Muscle layer of colon (tissue), 2 donors: ENCODE results near the gene UACA.

Experiments
- H3K27ac ChIP-seq: one replicate; pipeline ENCODE4 v1.7.0; 2013; ENCODE audit warnings: low read depth, mild to moderate bottlenecking, low read length, moderate library complexity
- H3K27me3 ChIP-seq, 2 donors: one replicate each; pipeline ENCODE4 v1.7.0; 2013; ENCODE audit warnings: low read length in 2 of 2, mild to moderate bottlenecking in 2 of 2; ENCODE audit not compliant: insufficient read depth in 2 of 2, control insufficient read depth in 1 of 2
- H3K36me3 ChIP-seq: one replicate; pipeline ENCODE4 v1.7.0; 2013; ENCODE audit warnings: mild to moderate bottlenecking, low read length; ENCODE audit not compliant: insufficient read depth
- H3K4me1 ChIP-seq: one replicate; pipeline ENCODE4 v1.7.0; 2013; ENCODE audit warnings: mild to moderate bottlenecking, low read length; ENCODE audit not compliant: insufficient read depth
- H3K4me3 ChIP-seq, 2 donors: one replicate each; pipeline ENCODE4 v1.7.0; 2013; ENCODE audit warnings: low read length in 2 of 2, low read depth in 1 of 2, mild to moderate bottlenecking in 1 of 2, moderate library complexity in 1 of 2
- H3K9ac ChIP-seq: one replicate; pipeline ENCODE4 v1.7.0; 2013; ENCODE audit warnings: low read length
- H3K9me3 ChIP-seq: one replicate; pipeline ENCODE4 v1.7.0; 2013; ENCODE audit warnings: mild to moderate bottlenecking, low read length
- donor health status: abdominal sarcoma.
- donor health status: Adenocarcinoma of cecum.

UACA gene

DNA sequence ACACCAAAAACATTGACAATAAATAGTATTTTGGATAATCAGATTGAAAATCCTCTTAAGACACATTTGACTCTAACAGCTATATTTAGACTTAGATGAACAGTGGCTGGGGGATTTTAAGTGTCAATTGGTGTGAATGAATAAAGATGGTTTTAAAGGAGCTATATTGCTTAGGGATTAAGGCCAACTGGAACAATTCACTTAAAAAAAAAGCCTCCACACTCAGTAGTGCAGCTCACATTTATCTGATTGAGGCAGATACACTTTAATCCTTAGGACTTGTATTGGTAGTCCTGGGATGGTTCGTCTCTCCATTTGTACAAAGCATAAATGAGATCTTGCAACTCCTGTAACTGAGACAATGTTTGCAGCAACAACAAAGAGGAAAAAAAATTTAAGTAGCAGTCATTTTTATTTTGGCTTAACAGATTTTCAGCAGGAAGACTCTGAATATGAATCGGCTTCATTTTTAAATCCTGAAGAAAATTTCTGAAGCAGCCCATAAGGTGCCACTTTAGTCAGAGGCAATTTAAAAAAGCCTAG, 112.0 kb downstream of the UACA start:
- Histone ChIP-seq H3K4me3 (no peak overlapping the region), H3K27ac (no peak overlapping the region), H3K27me3 (no peaks in the 10 kb centered on the region), H3K4me1 (no peaks in the 10 kb centered on the region), H3K9ac (no peak overlapping the region), H3K9me3 (no peaks in the 10 kb centered on the region), H3K36me3 (no peaks in the 10 kb centered on the region)

DNA sequence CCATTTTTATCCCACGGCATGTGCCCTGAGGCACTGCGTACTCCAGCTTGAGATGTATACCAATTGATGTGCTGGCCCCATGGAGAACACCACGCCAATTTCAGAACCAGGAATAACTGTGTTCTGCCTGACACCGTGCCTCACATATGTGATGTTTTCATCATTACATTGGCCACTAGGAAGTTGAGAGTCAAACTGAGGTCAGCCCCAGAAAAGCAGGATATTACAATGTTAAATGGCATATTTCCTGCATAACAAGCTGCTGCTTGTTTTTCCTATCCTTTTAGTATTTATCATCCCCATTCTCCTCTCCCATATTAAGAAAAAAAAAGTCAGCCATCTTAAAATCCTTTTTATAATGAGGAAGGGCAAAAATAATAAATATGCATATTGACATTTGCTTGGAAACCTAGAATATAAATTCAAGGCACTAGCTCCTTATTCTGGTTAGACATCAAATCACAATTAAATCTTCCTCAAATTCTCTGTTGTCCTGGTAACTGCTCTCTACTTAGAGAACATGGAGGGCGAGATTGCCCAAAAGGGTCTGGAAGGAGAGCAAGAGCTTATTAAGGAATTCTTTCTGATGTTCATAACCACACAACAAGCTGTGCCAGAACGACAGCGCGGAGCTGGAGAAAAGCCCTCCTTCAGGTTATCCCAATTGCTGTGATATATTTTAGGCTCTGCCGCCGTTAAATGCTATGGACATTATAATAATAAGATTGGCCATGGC, 112.6 kb downstream of the UACA start:
- Histone ChIP-seq H3K4me3 (no peak overlapping the region), H3K9ac (no peak overlapping the region), H3K9me3 (no peaks in the 10 kb centered on the region), H3K27ac (no peak overlapping the region), H3K4me1 (no peaks in the 10 kb centered on the region), H3K36me3 (no peaks in the 10 kb centered on the region), H3K27me3 (no peaks in the 10 kb centered on the region)

GRCh38 chr15:70647396-70647795, 116.0 kb downstream of the UACA start:
- Histone ChIP-seq H3K27ac (no peak overlapping the region), H3K36me3 (no peaks in the 10 kb centered on the region), H3K4me1 (no peaks in the 10 kb centered on the region), H3K4me3 (no peak overlapping the region), H3K9me3 (no peaks in the 10 kb centered on the region), H3K27me3 (no peaks in the 10 kb centered on the region), H3K9ac (no peak overlapping the region)

GRCh38 chr15:70646169-70646568, 117.2 kb downstream of the UACA start:
- H3K27ac ChIP-seq = no peak overlapping the region
- no peaks in the 10 kb centered on the region for H3K9me3 ChIP-seq
- no peaks in the 10 kb centered on the region for H3K4me1 ChIP-seq
- H3K36me3 ChIP-seq = no peaks in the 10 kb centered on the region
- H3K4me3 ChIP-seq = no peak overlapping the region
- H3K9ac ChIP-seq = no peak overlapping the region
- no peaks in the 10 kb centered on the region for H3K27me3 ChIP-seq

GRCh38 chr15:70643783-70644125, 119.6 kb downstream of the UACA start:
- Histone ChIP-seq H3K9ac (no peak overlapping the region), H3K4me3 (no peak overlapping the region), H3K27me3 (no peaks in the 10 kb centered on the region), H3K4me1 (no peaks in the 10 kb centered on the region), H3K9me3 (no peaks in the 10 kb centered on the region), H3K27ac (no peak overlapping the region), H3K36me3 (no peaks in the 10 kb centered on the region)

DNA sequence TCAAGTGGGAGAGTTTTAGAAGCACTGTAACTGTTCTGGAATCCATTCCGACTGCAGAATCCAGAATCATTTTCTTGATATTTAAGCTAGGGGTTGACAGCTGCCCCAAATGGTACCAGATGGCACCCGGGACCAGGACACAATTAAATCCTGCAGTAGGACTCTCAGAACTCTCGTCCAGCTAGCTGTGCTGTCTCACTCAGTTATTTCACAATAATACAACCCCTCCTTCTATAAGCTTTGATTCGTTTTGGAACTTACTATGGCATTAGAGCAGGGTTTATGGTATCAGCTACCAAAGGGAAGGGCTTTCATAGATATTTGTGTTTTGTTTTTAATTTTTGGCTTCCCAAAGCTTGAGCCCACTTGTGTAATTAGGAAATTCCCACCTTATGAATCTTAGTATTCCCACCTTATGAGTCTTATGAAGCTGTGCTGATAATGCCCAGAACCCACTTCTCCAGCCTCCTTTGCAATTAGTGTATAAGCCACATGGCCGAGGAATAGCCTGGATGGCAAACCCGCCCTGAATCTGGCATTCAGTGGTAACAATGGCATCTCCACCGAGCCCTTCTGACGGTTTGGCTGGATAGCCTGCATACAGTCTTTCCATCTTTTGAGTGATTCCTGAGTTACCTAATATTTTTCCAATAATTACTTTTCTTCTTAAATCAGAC, 120.1 kb downstream of the UACA start:
- H3K27me3 ChIP-seq = no peaks in the 10 kb centered on the region
- H3K36me3 ChIP-seq = no peaks in the 10 kb centered on the region
- no peak overlapping the region for H3K4me3 ChIP-seq
- no peaks in the 10 kb centered on the region for H3K4me1 ChIP-seq
- H3K9me3 ChIP-seq = no peaks in the 10 kb centered on the region
- H3K27ac ChIP-seq = no peak overlapping the region
- no peak overlapping the region for H3K9ac ChIP-seq

DNA sequence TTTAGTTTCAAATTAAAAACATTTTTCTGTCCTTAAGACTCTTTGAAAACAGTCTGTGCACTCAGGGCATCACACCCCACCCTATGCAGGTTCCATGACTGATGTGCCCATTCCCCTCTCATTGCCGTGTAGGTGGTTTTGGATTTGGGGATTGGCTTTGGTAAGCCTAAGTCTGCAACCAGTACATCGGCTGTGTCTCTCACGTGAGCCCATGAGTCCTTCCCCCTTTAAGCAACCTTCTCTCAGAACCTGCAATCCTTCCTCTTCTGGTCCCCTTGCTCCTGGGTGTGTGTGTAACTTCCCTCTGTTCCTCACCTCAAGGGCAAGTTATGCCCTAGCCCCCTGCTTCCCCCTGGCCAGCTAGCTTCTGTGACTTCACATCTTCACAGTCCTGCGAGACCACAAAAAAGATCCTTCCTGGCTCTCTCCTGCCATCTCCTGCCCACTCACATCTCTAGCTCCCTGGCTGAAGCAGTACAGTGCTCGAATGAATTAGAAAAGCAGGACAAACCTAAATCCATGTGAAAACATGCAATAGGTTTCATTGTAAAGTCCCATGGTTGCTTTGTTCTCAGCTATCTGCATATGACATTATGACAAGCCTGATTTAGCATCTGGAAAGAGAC, 126.7 kb downstream of the UACA start:
- Histone ChIP-seq H3K4me1 (no peaks in the 10 kb centered on the region), H3K27me3 (no peaks in the 10 kb centered on the region), H3K4me3 (no peak overlapping the region), H3K27ac (no peak overlapping the region), H3K9ac (no peak overlapping the region), H3K9me3 (no peaks in the 10 kb centered on the region), H3K36me3 (no peaks in the 10 kb centered on the region)

DNA sequence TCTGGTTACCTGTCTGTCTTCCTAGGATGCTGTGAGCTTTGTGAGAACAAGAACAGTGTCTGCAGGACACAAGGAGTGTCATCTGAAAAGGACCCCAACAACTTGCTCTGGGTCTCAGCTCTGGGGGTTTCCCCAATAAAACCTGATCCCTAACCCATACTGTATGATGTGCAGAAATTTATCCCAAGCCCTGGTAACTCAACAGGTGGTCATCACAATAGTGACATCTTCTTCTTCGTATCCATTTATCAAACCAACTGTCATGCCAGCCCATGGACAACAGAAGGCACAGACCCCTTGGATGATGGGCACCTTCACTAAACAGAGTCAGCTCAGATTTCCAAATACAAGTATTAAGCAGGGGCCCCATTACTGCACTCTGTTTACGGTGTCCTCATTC, 127.5 kb downstream of the UACA start:
- Histone ChIP-seq H3K36me3 (no peaks in the 10 kb centered on the region), H3K4me3 (no peak overlapping the region), H3K27ac (no peak overlapping the region), H3K4me1 (no peaks in the 10 kb centered on the region), H3K9ac (no peak overlapping the region), H3K9me3 (no peaks in the 10 kb centered on the region), H3K27me3 (no peaks in the 10 kb centered on the region)

DNA sequence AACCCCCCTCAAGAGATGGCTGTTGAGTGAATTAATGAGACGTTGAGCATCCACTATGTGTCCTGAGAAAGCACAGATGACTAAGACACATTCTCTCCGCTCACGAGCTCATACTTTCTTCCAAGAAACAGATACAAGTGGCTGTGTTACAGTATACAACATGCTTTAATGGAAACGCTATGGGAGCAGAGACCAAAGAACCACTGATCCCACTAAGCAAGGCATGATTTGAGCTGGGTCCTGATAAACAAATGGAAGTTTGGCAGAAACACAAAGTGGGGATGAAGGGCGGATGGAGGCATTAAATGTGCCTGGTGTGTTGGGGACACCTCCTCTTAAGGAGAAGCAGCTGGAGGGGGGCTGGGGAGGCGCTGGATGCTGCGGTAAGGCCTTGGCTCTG, 129.4 kb downstream of the UACA start:
- Histone ChIP-seq H3K9ac (no peak overlapping the region), H3K4me3 (no peak overlapping the region), H3K36me3 (no peaks in the 10 kb centered on the region), H3K27me3 (no peaks in the 10 kb centered on the region), H3K4me1 (no peaks in the 10 kb centered on the region), H3K9me3 (no peaks in the 10 kb centered on the region), H3K27ac (no peak overlapping the region)

DNA sequence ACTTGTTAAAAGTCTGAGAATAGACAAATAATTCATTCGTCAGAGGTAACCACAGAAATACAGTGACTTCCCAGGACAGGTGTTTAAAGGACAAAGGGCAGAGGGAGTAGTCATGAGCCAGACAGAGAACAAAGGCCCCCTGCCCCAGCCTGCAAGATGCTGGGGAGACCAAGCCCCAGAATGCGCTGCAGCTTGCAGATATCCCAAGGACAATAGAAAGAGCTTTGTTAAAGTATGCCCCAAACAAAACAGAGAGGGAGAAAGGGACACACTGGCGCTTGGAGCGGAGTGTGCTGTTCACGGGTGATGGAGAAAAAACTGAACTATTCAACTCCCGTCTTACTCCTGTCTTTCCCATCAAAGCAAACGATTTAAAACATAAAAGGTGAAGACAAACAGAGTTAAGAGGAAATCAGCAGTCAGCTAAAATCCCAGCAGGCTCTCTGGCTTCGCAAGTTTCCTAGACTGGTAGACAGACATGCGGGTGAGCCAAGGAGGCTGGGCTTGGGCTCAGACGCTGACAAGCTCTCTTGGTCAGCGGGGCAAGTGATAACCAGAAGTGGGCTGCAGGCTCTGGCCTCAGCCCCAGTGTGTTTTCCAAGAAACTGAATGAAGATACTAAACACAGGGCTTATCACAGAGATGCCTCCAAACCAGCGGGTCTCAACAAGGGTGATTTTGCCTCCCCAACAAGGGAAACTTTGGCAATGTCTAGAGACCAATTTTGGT, 130.1 kb downstream of the UACA start:
- Histone ChIP-seq H3K9ac (no peak overlapping the region), H3K36me3 (no peaks in the 10 kb centered on the region), H3K27me3 (no peaks in the 10 kb centered on the region), H3K9me3 (no peaks in the 10 kb centered on the region), H3K4me1 (no peaks in the 10 kb centered on the region), H3K27ac (no peak overlapping the region), H3K4me3 (no peak overlapping the region)

DNA sequence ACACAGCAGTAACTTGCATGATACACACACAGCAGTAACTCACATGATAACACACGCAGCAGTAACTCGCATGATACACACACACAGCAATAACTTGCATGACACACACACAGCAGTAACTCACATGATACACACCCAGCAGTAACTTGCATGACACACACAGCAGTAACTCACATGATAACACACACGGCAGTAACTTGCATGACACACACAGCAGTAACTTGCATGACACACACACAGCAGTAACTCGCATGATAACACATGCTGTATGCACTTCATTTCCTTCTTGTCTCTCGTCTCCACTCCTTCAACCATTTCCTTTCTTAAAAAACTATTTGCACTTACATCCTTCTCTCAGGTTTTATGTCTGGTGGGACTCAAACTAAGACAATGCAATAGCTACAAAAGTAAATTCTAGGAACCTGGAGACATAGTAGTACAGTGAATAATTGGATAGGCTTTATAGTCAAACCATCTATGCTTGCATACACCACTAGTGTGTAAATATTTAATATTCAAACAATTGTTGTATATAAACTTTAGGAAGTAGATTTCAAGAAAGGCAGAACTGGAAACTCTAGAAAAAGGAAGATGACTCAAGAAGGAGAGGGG, 130.8 kb downstream of the UACA start:
- Histone ChIP-seq H3K36me3 (no peaks in the 10 kb centered on the region), H3K9ac (no peak overlapping the region), H3K4me3 (no peak overlapping the region), H3K27ac (no peak overlapping the region), H3K4me1 (no peaks in the 10 kb centered on the region), H3K9me3 (no peaks in the 10 kb centered on the region), H3K27me3 (no peaks in the 10 kb centered on the region)
